IMR-90 (cell line): ENCODE measurements around the gene MGST1.

Experiments
- MXI1 ChIP-seq: IDR thresholded peaks from 2 replicates; pipeline ENCODE4 v1.6.1; 2012; ENCODE audit warnings: low read depth, mild to moderate bottlenecking, low read length, moderate library complexity, borderline replicate concordance
- POLR2A ChIP-seq: IDR thresholded peaks from 2 replicates; pipeline ENCODE4 v1.6.1; 2012; ENCODE audit warnings: mild to moderate bottlenecking, low read depth, low read length
- RAD21 ChIP-seq: IDR thresholded peaks from 2 replicates; pipeline ENCODE4 v1.6.1; 2012; ENCODE audit warnings: low read length, improper control_type of control experiment
- RFX5 ChIP-seq: IDR thresholded peaks from 2 replicates; pipeline ENCODE4 v1.8.0; 2012; ENCODE audit warnings: low read depth, mild to moderate bottlenecking, low read length, moderate library complexity
- TF ChIP-seq, protein P1 (sequence below): conservative IDR thresholded peaks from 2 replicates; pipeline ENCODE4 v1.5.1; 2012; ENCODE audit warnings: mild to moderate bottlenecking, low read depth, low read length, improper control_type of control experiment
- TF ChIP-seq, protein P2 (sequence below): fragments of 150-350 bp; IDR thresholded peaks from 2 replicates; pipeline ENCODE4 v1.6.1; 2017; ENCODE audit warnings: mild to moderate bottlenecking, antibody characterized with exemption, low read length, low read depth

DNA sequence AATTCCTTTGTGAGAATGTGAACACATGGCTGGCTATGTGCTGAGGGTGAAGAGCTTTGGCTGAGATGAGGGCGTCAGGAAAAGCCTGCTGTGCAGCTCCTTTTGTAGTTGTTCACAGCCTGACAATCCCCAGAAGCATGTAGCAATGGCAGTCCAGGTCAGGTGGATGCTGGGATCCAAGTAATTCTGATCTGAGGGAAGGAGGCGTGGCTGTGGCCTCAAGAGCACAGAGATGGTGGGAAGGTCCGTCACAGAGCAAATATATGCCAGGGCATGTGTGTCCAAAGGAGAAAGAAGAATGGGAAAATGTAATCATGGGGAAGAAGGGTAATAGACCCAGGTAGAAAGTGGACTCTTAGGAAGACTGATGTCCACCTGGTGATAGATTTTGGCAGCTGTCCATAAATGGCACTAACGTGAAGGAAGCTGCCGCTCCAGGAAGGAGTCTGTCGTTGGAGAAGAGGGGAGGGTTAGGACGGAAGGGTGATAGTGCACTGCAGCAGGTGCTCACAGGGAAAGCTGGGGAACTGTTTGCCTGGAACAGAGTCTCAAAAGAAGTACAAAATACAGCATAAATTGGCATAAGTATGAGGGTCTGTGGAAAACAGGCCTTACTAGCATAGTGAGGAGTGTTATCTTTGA is 13.8 kb downstream of the MGST1 start:
- TF ChIP-seq, protein P1, sequence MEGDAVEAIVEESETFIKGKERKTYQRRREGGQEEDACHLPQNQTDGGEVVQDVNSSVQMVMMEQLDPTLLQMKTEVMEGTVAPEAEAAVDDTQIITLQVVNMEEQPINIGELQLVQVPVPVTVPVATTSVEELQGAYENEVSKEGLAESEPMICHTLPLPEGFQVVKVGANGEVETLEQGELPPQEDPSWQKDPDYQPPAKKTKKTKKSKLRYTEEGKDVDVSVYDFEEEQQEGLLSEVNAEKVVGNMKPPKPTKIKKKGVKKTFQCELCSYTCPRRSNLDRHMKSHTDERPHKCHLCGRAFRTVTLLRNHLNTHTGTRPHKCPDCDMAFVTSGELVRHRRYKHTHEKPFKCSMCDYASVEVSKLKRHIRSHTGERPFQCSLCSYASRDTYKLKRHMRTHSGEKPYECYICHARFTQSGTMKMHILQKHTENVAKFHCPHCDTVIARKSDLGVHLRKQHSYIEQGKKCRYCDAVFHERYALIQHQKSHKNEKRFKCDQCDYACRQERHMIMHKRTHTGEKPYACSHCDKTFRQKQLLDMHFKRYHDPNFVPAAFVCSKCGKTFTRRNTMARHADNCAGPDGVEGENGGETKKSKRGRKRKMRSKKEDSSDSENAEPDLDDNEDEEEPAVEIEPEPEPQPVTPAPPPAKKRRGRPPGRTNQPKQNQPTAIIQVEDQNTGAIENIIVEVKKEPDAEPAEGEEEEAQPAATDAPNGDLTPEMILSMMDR, result no peak
- no peak for TF ChIP-seq POLR2A
- TF ChIP-seq, protein P2, sequence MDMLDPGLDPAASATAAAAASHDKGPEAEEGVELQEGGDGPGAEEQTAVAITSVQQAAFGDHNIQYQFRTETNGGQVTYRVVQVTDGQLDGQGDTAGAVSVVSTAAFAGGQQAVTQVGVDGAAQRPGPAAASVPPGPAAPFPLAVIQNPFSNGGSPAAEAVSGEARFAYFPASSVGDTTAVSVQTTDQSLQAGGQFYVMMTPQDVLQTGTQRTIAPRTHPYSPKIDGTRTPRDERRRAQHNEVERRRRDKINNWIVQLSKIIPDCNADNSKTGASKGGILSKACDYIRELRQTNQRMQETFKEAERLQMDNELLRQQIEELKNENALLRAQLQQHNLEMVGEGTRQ, result no peak
- no peak for TF ChIP-seq RFX5
- TF ChIP-seq MXI1, result no peak
- no peak for TF ChIP-seq RAD21
